Kidney (tissue), 14 donors: ENCODE measurements around the gene APOBEC3A. TPM values are rescaled to one million over a fixed set of nuclear protein-coding genes. Genes with fewer than 3 reads are reported as not detected.
A peak's percentile ranks its signal among the peaks of the same experiment; 100 is the strongest.
"Not testable (repeated sequence)": the region's sequence is repeated elsewhere in the genome, so short reads cannot be mapped to it uniquely, and the experiment has no call there.

Source experiments
- DNase-seq, 5 donors: peaks; one replicate each; pipeline ENCODE4 v3.0.0-alpha.2; 2013 to 2020
- FAIRE-seq: peaks from 2 replicates; lab custom pipeline; 2012; peaks lifted over from hg19 to GRCh38; lab: Jason Lieb, UNC
- H3K27ac ChIP-seq, 2 donors: one replicate each; pipeline ENCODE4 v1.7.0; 2013; ENCODE audit warnings: low read depth in 2 of 2, low read length in 2 of 2, inconsistent platforms in 1 of 2
- H3K27me3 ChIP-seq: one replicate; pipeline ENCODE4 v1.7.1; 2013; ENCODE audit warnings: low read length, inconsistent platforms; ENCODE audit not compliant: control insufficient read depth, insufficient read depth
- H3K36me3 ChIP-seq, 3 donors: one replicate each; pipeline versions ENCODE4 v1.7.0 to v1.7.1; 2013; ENCODE audit warnings: low read length in 3 of 3, control low read depth in 1 of 3, inconsistent platforms in 1 of 3; ENCODE audit not compliant: insufficient read depth in 3 of 3, control insufficient read depth in 2 of 3
- H3K4me1 ChIP-seq, 3 donors: one replicate each; pipeline versions ENCODE4 v1.7.0 to v1.7.1; 2013; ENCODE audit warnings: low read length in 3 of 3, inconsistent platforms in 1 of 3, low read depth in 1 of 3; ENCODE audit not compliant: control insufficient read depth in 2 of 3, insufficient read depth in 2 of 3
- H3K4me3 ChIP-seq, 3 donors: one replicate each; pipeline versions ENCODE4 v1.7.0 to v1.8.1; 2013; ENCODE audit warnings: low read length in 3 of 3, control low read depth in 1 of 3, inconsistent platforms in 1 of 3
- H3K9ac ChIP-seq, 3 donors: one replicate each; pipeline versions ENCODE4 v1.7.0 to v1.7.1; 2013; ENCODE audit warnings: low read length in 3 of 3, control low read depth in 1 of 3, inconsistent platforms in 1 of 3
- H3K9me3 ChIP-seq, 3 donors: one replicate each; pipeline versions ENCODE4 v1.7.0 to v1.7.1; 2013; ENCODE audit warnings: low read length in 3 of 3, control low read depth in 1 of 3, inconsistent platforms in 1 of 3; ENCODE audit not compliant: control insufficient read depth in 2 of 3, insufficient read depth in 1 of 3
- CTCF ChIP-seq: IDR thresholded peaks from 3 replicates; pipeline ENCODE4 v1.5.1; 2012; ENCODE audit warnings: mild to moderate bottlenecking, moderate library complexity, borderline replicate concordance; ENCODE audit not compliant: insufficient read depth; ENCODE audit errors: extremely low read depth
- intact Hi-C: fragments of 100-400 bp; cut with DNase I; formaldehyde crosslinking; loops from one replicate; pipeline ENCODE4 v1.11.1; 2022
- polyA plus RNA-seq: library from polyadenylated mRNA; stranded (reverse); fragments of 350-450 nt; fragmentation: Illumina TruSeq; extraction: RNeasy Lipid Tissue Mini Kit (QIAGEN cat#74804); gene quantifications from one replicate; pipeline ENCODE4 v1.2.3, GENCODE V29; 2014; ENCODE audit warnings: low read depth, low replicate concordance; ENCODE audit not compliant: insufficient read depth
- total RNA-seq: library from RNA; stranded (reverse); fragmentation: NEBNext Ultra II Directional; extraction: Animal tissue kit (Norgen Biotek cat#: 25700); gene quantifications from one replicate; pipeline ENCODE4 v1.2.1, GENCODE V29; 2021
- donor health status: control.
- donor health status: control.
- donor health status: control.
- donor health status: control.
- donor health status: control.
- donor health status: DM: yes; HTN: yes; CAD: no.
- donor health status: Normal renal cell carcinoma (clear cell type).

Gene APOBEC3A
- total and polyA plus RNA-seq, 2 donors from 2014 or later = 1.2 TPM; not detected in 1

- Histone ChIP-seq H3K27ac (no peak overlapping the region), H3K36me3 (no peaks in the 10 kb centered on the region), H3K9ac (no peak overlapping the region), H3K9me3 (no peaks in the 10 kb centered on the region), H3K27me3 (no peaks in the 10 kb centered on the region), H3K4me3 (no peak overlapping the region), H3K4me1 (no peaks in the 10 kb centered on the region)
- peak in 1 of 5 donors; percentile 23 for DNase-seq
- no peak for FAIRE-seq
- TF ChIP-seq CTCF = no peak
- intact Hi-C loops = no loop called here
These were observed 12.8 kb upstream of the APOBEC3A start for GRCh38 chr22:38944653-38945052.

GRCh38 chr22:38945706-38946338, 11.6 kb upstream of the APOBEC3A start:
- H3K4me3 ChIP-seq, H3K27me3 ChIP-seq, H3K36me3 ChIP-seq, H3K27ac ChIP-seq, FAIRE-seq, H3K9me3 ChIP-seq, H3K9ac ChIP-seq, intact Hi-C loops, H3K4me1 ChIP-seq: not testable (repeated sequence)
- DNase-seq = peak in 1 of 5 donors; percentile 27

GRCh38 chr22:38946771-38947170, 10.6 kb upstream of the APOBEC3A start:
- intact Hi-C loops = no loop called here
- DNase-seq (peak in 1 of 5 donors; percentile 26), FAIRE-seq (no peak)
- no peak for TF ChIP-seq CTCF
- Histone ChIP-seq H3K27me3 (no peaks in the 10 kb centered on the region), H3K36me3 (no peaks in the 10 kb centered on the region), H3K9me3 (no peaks in the 10 kb centered on the region), H3K4me3 (no peak overlapping the region), H3K4me1 (no peaks in the 10 kb centered on the region), H3K27ac (no peak overlapping the region), H3K9ac (no peak overlapping the region)

- intact Hi-C loops = no loop called here
- Histone ChIP-seq H3K9me3 (no peaks in the 10 kb centered on the region), H3K4me1 (no peaks in the 10 kb centered on the region), H3K9ac (no peak overlapping the region), H3K27me3 (no peaks in the 10 kb centered on the region), H3K4me3 (no peak overlapping the region), H3K36me3 (no peaks in the 10 kb centered on the region), H3K27ac (no peak overlapping the region)
- no peak for TF ChIP-seq CTCF
- DNase-seq (peak in 1 of 5 donors; percentile 35), FAIRE-seq (no peak)
These were observed 9.9 kb upstream of the APOBEC3A start for GRCh38 chr22:38947321-38948140.
